HepG2 (cell line): Measurements from ENCODE around the gene LDAH. TPM values are rescaled to one million over a fixed set of nuclear protein-coding genes. Genes with fewer than 3 reads are reported as not detected.

ENCODE experiments used
- ATAC-seq: fragments of 200-7000 bp; cut with Tn5 transposase; 3 replicates; pipeline ENCODE4 v1.9.1; 2020; ENCODE audit warnings: mild to moderate bottlenecking, moderate library complexity
- BruUV-seq: library from RNA; stranded (reverse); fragments of 400-500 nt; replicated peaks from 2 replicates; lab custom pipeline; 2021; lab: Mats Ljungman, UMichigan
- CTCF ChIA-PET: fragments of 300-600 bp; formaldehyde crosslinking; extraction: SDS; loops from one replicate; lab custom pipeline; 2021; ENCODE audit warnings: low total read pairs, inconsistent platforms, low intra/inter-chr PET ratio; lab: Yijun Ruan, JAX
- POLR2A ChIA-PET: fragments of 350-600 bp; sonication (Branson Sonifier 250); formaldehyde crosslinking; loops from one replicate; lab custom pipeline; 2020; ENCODE audit warnings: antibody characterized with exemption, inconsistent platforms; lab: Yijun Ruan, JAX
- DNase-seq: peaks from one replicate; pipeline ENCODE4 v3.0.0-alpha.2; 2015; ENCODE audit warnings: low spot score
- FAIRE-seq: peaks from 3 replicates; lab custom pipeline; 2011; peaks lifted over from hg19 to GRCh38; lab: Jason Lieb, UNC
- H2AFZ ChIP-seq: one replicate; pipeline ENCODE4 v1.6.1; 2011; ENCODE audit warnings: low read length, inconsistent platforms
- H3K27ac ChIP-seq: fragments of 300-600 bp; 3 replicates; pipeline ENCODE4 v1.8.0; 2011; ENCODE audit warnings: mixed run types, mild to moderate bottlenecking, mixed read lengths, low read length, inconsistent platforms; ENCODE audit not compliant: insufficient read depth; ENCODE audit errors: extremely low read length
- H3K27me3 ChIP-seq, 2 experiments: fragments of 200-600 bp in 1 of 2; 2 replicates in 1 of 2; 3 replicates in 1 of 2; pipeline versions ENCODE4 v1.6.0 to v1.8.0; 2011; ENCODE audit warnings: low read length in 2 of 2, mild to moderate bottlenecking in 2 of 2, moderate library complexity in 2 of 2, inconsistent platforms in 1 of 2; ENCODE audit not compliant: insufficient read depth in 2 of 2, control insufficient read depth in 1 of 2
- H3K36me3 ChIP-seq, 2 experiments: fragments of 200-600 bp in 1 of 2; replicated peaks in 1 of 2; 2 replicates in 1 of 2; 3 replicates in 1 of 2; pipeline versions ENCODE4 v1.5.1 to v1.8.0; 2011; ENCODE audit warnings: low read length in 2 of 2, inconsistent platforms in 1 of 2; ENCODE audit not compliant: insufficient read depth in 2 of 2, control insufficient read depth in 1 of 2
- H3K4me1 ChIP-seq: 2 replicates; pipeline ENCODE4 v1.5.1; 2012; ENCODE audit warnings: low read length, inconsistent platforms; ENCODE audit not compliant: insufficient read depth
- H3K4me2 ChIP-seq: 2 replicates; pipeline ENCODE4 v1.6.0; 2011; ENCODE audit warnings: low read depth, low read length, inconsistent platforms
- H3K4me3 ChIP-seq, 3 experiments: fragments of 200-600 bp in 1 of 3; sonication (generic), shearing (Covaris generic) in 1 of 3; replicated peaks in 1 of 3; 2 replicates each; pipeline ENCODE4 v1.5.1; 2011 to 2016; ENCODE audit warnings: low read length in 3 of 3, inconsistent platforms in 2 of 3, low read depth in 2 of 3, mild to moderate bottlenecking in 2 of 3, control low read depth in 1 of 3, mixed read lengths in 1 of 3; ENCODE audit not compliant: insufficient read depth in 1 of 3
- H3K79me2 ChIP-seq: one replicate; pipeline ENCODE4 v1.6.1; 2011; ENCODE audit warnings: low read length, inconsistent platforms; ENCODE audit not compliant: insufficient read depth
- H3K9ac ChIP-seq: 2 replicates; pipeline ENCODE4 v1.6.0; 2011; ENCODE audit warnings: mild to moderate bottlenecking, low read depth, low read length, inconsistent platforms; ENCODE audit not compliant: insufficient read depth
- H3K9me3 ChIP-seq: 2 replicates; pipeline ENCODE4 v1.5.1; 2012; ENCODE audit warnings: mild to moderate bottlenecking, low read length
- H4K20me1 ChIP-seq: 2 replicates; pipeline ENCODE4 v1.6.0; 2011; ENCODE audit warnings: inconsistent platforms, mild to moderate bottlenecking, low read length, moderate library complexity; ENCODE audit not compliant: insufficient read depth
- AGO1 ChIP-seq: fragments of 200-400 bp; formaldehyde crosslinking; IDR thresholded peaks from 2 replicates; pipeline ENCODE4 v1.6.1; 2017; ENCODE audit warnings: mild to moderate bottlenecking, low read depth, low read length, moderate library complexity; ENCODE audit not compliant: poor library complexity, severe bottlenecking
- CENPT ChIP-seq: sonication (generic); formaldehyde crosslinking; IDR thresholded peaks from 2 replicates; pipeline ENCODE4 v1.8.0; 2022; ENCODE audit warnings: low read depth, mild to moderate bottlenecking, moderate library complexity, missing genetic modification reagents
- KDM5B ChIP-seq: sonication (generic); formaldehyde crosslinking; IDR thresholded peaks from 2 replicates; pipeline ENCODE4 v1.4.0; 2020; ENCODE audit warnings: missing genetic modification reagents, mild to moderate bottlenecking, borderline replicate concordance
- MEIS2 ChIP-seq: sonication (generic); formaldehyde crosslinking; IDR thresholded peaks from 2 replicates; pipeline ENCODE4 v1.9.0; 2021; ENCODE audit warnings: mild to moderate bottlenecking, missing genetic modification reagents
- POGZ ChIP-seq: sonication (generic); formaldehyde crosslinking; IDR thresholded peaks from 2 replicates; pipeline ENCODE4 v1.4.0; 2020; ENCODE audit warnings: mild to moderate bottlenecking, missing genetic modification reagents
- RBM39 ChIP-seq: fragments of 200-400 bp; formaldehyde crosslinking; IDR thresholded peaks from one replicate; pipeline ENCODE4 v1.6.1; 2018; ENCODE audit warnings: antibody characterized with exemption, mild to moderate bottlenecking, low read depth, low read length; ENCODE audit not compliant: poor library complexity, severe bottlenecking
- SAFB2 ChIP-seq: sonication (generic); formaldehyde crosslinking; IDR thresholded peaks from 2 replicates; pipeline ENCODE4 v1.5.1; 2020; ENCODE audit warnings: missing genetic modification reagents, low read depth, mild to moderate bottlenecking, borderline replicate concordance
- SMAD1 ChIP-seq: sonication (generic); formaldehyde crosslinking; IDR thresholded peaks from 2 replicates; pipeline ENCODE4 v1.4.0; 2020; ENCODE audit warnings: missing genetic modification reagents, low read depth, mild to moderate bottlenecking, borderline replicate concordance
- SOX6 ChIP-seq, 2 experiments: fragments of 450-650 bp in 1 of 2; sonication (generic) in 1 of 2; formaldehyde crosslinking in 1 of 2; IDR thresholded peaks; 2 replicates each; pipeline versions ENCODE4 v1.4.0 to v1.6.1; 2017 to 2020; ENCODE audit warnings: antibody characterized with exemption in 1 of 2, mild to moderate bottlenecking in 1 of 2, missing genetic modification reagents in 1 of 2
- SRY ChIP-seq: sonication (generic); formaldehyde crosslinking; IDR thresholded peaks from 2 replicates; pipeline ENCODE4 v1.8.0; 2022; ENCODE audit warnings: mild to moderate bottlenecking, missing genetic modification reagents
- TCF12 ChIP-seq, 2 experiments: fragments of 450-650 bp in 1 of 2; sonication (generic) in 1 of 2; formaldehyde crosslinking in 1 of 2; IDR thresholded peaks; 2 replicates each; pipeline versions ENCODE4 v1.6.1 to v1.8.0; 2017 to 2022; ENCODE audit warnings: antibody characterized with exemption in 1 of 2, mild to moderate bottlenecking in 1 of 2, missing genetic modification reagents in 1 of 2, moderate library complexity in 1 of 2
- ZNF235 ChIP-seq: sonication (generic); formaldehyde crosslinking; IDR thresholded peaks from 2 replicates; pipeline ENCODE4 v1.8.1; 2023; ENCODE audit warnings: mild to moderate bottlenecking, missing genetic modification reagents, borderline replicate concordance
- ZSCAN21 ChIP-seq: sonication (generic); formaldehyde crosslinking; IDR thresholded peaks from 2 replicates; pipeline ENCODE4 v1.8.0; 2022; ENCODE audit warnings: mild to moderate bottlenecking, missing genetic modification reagents, moderate library complexity, borderline replicate concordance
- ZSCAN29 ChIP-seq: sonication (generic); formaldehyde crosslinking; conservative IDR thresholded peaks from 2 replicates; pipeline ENCODE4 v1.4.0; 2020; ENCODE audit warnings: mild to moderate bottlenecking, missing genetic modification reagents
- WGBS: methylation state at CpG from one replicate; pipeline ENCODE4 v1.1.6; 2017; ENCODE audit warnings: low lambda C conversion rate; 5-methylcytosine and 5-hydroxymethylcytosine counted together
- in situ Hi-C: cut with HindIII; loops from 2 replicates; pipeline ENCODE4 v1.10.0; 2017; ENCODE audit warnings: low pct_unique_long_range_greater_than_20kb; ENCODE audit not compliant: extremely low pct_ligation_motif_present
- intact Hi-C: fragments of 100-400 bp; cut with micrococcal nuclease; formaldehyde crosslinking; loops from one replicate; pipeline ENCODE4 v1.10.0; 2022; ENCODE audit not compliant: unreplicated experiment
- polyA plus RNA-seq, 8 experiments: library from polyadenylated mRNA; depleted of rRNA in 3 of 8; stranded (reverse) in 7 of 8; unstranded in 1 of 8; fragments of >200 nt; fragmentation: Illumina TruSeq in 4 of 8; extraction: Trizol in 4 of 8; gene quantifications; 2 replicates each; pipeline versions ENCODE4 v1.2.1 to v1.2.3, GENCODE V29; 2011 to 2016; ENCODE audit warnings: low read depth in 4 of 8, missing spikeins in 1 of 8, mixed read lengths in 1 of 8; ENCODE audit not compliant: insufficient read depth in 1 of 8
- total RNA-seq, 5 experiments: library from RNA; depleted of rRNA; stranded (reverse); fragments of >200 nt; fragmentation: Illumina TruSeq; extraction: Trizol; gene quantifications; 2 replicates each; pipeline ENCODE4 v1.2.3, GENCODE V29; 2016; ENCODE audit warnings: low read depth in 1 of 5
- TF ChIP-seq, protein P1 (sequence below): IDR thresholded peaks from 2 replicates; pipeline ENCODE4 v1.6.1; 2016; ENCODE audit warnings: missing genetic modification reagents, missing compliant biosample characterization
- TF ChIP-seq, protein P2 (sequence below): sonication (generic); formaldehyde crosslinking; IDR thresholded peaks from 2 replicates; pipeline ENCODE4 v1.8.0; 2023; ENCODE audit warnings: mild to moderate bottlenecking, missing genetic modification reagents
- TF ChIP-seq, protein P3 (sequence below): sonication (generic); formaldehyde crosslinking; IDR thresholded peaks from 2 replicates; pipeline ENCODE4 v1.4.0; 2020; ENCODE audit warnings: missing genetic modification reagents, borderline replicate concordance

Gene LDAH
- total and polyA plus RNA-seq, 2 of the 13 experiments (the other 11 are each of a cell fraction or from before 2014, with no cell fraction given) = 28.8 to 46.2 TPM

DNA sequence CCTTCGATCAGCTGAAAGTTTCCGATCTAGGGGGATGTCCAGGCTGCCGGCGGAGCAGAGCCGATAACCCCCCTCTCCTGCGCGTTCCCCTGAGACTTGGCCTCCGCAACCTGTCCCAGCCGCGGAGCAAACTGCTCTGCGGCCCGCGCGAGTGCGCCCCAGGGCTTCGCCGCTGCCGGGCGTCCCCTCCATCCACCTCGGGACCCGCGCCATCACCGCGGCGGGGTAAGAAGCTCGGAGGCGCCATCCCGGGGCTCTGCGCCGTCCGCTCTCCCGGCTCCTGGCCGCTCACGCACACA, 156.9 kb downstream of the LDAH start:
- intact Hi-C loops (loop anchor here (1.0 to 10.0 kb wide), 3 partner anchors 10 to 649 kb away; partner anchors contain the start of gene LDAH), in situ Hi-C loops (loop anchor here (10.0 to 25.0 kb wide), 2 partner anchors 296 to 499 kb away; no protein-coding TSS in a partner anchor)
- H3K27me3 ChIP-seq = peaks cover 20 to 43% of the 10 kb centered on the region in 2 experiments; a peak in 4 of 5 replicates
- DNase-seq (no peak), FAIRE-seq (no peak), ATAC-seq (peak; percentile 35)
- H4K20me1 ChIP-seq = no peaks in the 10 kb centered on the region
- H3K9ac ChIP-seq = peak overlapping the region; percentile 35; the same call in 1 of the 2 replicates
- CTCF ChIA-PET = interaction anchor here (2.0 kb wide), 1 partner anchor 10 kb away, joined by 12 read pairs; no protein-coding TSS in a partner anchor
- no peak overlapping the region for H2AFZ ChIP-seq
- peaks cover 17% of the 10 kb centered on the region for H3K79me2 ChIP-seq
- peak overlapping the region; percentile 63 to 87 (median 87) for H3K4me3 ChIP-seq
- BruUV-seq = TSS peak; percentile 56
- no peaks in the 10 kb centered on the region; a peak in 1 of 5 replicates for H3K36me3 ChIP-seq
- peaks cover 54% of the 10 kb centered on the region for H3K4me1 ChIP-seq
- POLR2A ChIA-PET = interaction anchor here (0.7 to 8.5 kb wide), 13 partner anchors 9 to 371 kb away, joined by 3 to 216 read pairs (median 5); partner anchors contain the start of genes HS1BP3, LDAH and RHOB
- WGBS = 2% methylated on average over 22 of the region's 34 CpGs
- H3K4me2 ChIP-seq = peak overlapping the region; percentile 98
- no peaks in the 10 kb centered on the region for H3K9me3 ChIP-seq
- H3K27ac ChIP-seq = peak overlapping the region; percentile 61
- TF ChIP-seq ZSCAN21 (CRISPR knock-in tag) = peak; percentile 18; the same call in 1 of the 2 replicates
- 0 out of 2 replicates have a peak, but pooled peaks have one; percentile 9 for TF ChIP-seq SAFB2
- 0 out of 2 replicates have a peak, but pooled peaks have one; percentile 79 for TF ChIP-seq ZNF235 (CRISPR knock-in tag)
- peak; percentile 16; the same call in 1 of the 2 replicates for TF ChIP-seq KDM5B
- TF ChIP-seq CENPT (CRISPR knock-in tag) = peak; percentile 54; the same call in 1 of the 2 replicates
- TF ChIP-seq AGO1 = peak; percentile 66
- TF ChIP-seq, protein P1, sequence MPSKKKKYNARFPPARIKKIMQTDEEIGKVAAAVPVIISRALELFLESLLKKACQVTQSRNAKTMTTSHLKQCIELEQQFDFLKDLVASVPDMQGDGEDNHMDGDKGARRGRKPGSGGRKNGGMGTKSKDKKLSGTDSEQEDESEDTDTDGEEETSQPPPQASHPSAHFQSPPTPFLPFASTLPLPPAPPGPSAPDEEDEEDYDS (CRISPR knock-in tag) = 0 out of 2 replicates have a peak, but pooled peaks have one; percentile 11
- TF ChIP-seq MEIS2 (CRISPR knock-in tag) = peak; percentile 9; the same call in 1 of the 2 replicates
- TF ChIP-seq SMAD1 (CRISPR knock-in tag) = 0 out of 2 replicates have a peak, but pooled peaks have one; percentile 14
- TF ChIP-seq, protein P2, sequence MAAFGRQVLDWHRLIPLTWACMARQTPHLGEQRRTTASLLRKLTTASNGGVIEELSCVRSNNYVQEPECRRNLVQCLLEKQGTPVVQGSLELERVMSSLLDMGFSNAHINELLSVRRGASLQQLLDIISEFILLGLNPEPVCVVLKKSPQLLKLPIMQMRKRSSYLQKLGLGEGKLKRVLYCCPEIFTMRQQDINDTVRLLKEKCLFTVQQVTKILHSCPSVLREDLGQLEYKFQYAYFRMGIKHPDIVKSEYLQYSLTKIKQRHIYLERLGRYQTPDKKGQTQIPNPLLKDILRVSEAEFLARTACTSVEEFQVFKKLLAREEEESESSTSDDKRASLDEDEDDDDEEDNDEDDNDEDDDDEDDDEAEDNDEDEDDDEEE (CRISPR knock-in tag) = peak; percentile 53; the same call in 1 of the 2 replicates
- TF ChIP-seq POGZ (CRISPR knock-in tag) = no peak; the same call in 1 of the 2 replicates
- TF ChIP-seq, protein P3, sequence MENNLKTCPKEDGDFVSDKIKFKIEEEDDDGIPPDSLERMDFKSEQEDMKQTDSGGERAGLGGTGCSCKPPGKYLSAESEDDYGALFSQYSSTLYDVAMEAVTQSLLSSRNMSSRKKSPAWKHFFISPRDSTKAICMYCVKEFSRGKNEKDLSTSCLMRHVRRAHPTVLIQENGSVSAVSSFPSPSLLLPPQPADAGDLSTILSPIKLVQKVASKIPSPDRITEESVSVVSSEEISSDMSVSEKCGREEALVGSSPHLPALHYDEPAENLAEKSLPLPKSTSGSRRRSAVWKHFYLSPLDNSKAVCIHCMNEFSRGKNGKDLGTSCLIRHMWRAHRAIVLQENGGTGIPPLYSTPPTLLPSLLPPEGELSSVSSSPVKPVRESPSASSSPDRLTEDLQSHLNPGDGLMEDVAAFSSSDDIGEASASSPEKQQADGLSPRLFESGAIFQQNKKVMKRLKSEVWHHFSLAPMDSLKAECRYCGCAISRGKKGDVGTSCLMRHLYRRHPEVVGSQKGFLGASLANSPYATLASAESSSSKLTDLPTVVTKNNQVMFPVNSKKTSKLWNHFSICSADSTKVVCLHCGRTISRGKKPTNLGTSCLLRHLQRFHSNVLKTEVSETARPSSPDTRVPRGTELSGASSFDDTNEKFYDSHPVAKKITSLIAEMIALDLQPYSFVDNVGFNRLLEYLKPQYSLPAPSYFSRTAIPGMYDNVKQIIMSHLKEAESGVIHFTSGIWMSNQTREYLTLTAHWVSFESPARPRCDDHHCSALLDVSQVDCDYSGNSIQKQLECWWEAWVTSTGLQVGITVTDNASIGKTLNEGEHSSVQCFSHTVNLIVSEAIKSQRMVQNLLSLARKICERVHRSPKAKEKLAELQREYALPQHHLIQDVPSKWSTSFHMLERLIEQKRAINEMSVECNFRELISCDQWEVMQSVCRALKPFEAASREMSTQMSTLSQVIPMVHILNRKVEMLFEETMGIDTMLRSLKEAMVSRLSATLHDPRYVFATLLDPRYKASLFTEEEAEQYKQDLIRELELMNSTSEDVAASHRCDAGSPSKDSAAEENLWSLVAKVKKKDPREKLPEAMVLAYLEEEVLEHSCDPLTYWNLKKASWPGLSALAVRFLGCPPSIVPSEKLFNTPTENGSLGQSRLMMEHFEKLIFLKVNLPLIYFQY (CRISPR knock-in tag) = peak; percentile 4; the same call in 1 of the 2 replicates
- no peak for TF ChIP-seq SOX6 (IDR thresholded peaks at IDR 0.05)
- TF ChIP-seq SOX6 (CRISPR knock-in tag; IDR thresholded peaks at IDR 0.05) = peak; percentile 42
- peak; percentile 6 for TF ChIP-seq RBM39
- TF ChIP-seq ZSCAN29 = 0 out of 2 replicates have a peak, but pooled peaks have one; percentile 9
- TF ChIP-seq TCF12 (IDR thresholded peaks at IDR 0.05) = no peak
- peak; percentile 72; the same call in 1 of the 2 replicates for TF ChIP-seq TCF12 (CRISPR knock-in tag; IDR thresholded peaks at IDR 0.05)
- 0 out of 2 replicates have a peak, but pooled peaks have one; percentile 2 for TF ChIP-seq SRY (CRISPR knock-in tag)
